ENCODE measurements around the gene P2RY12. TPM values are rescaled to one million over a fixed set of nuclear protein-coding genes. Genes with fewer than 3 reads are reported as not detected.

Gene P2RY12
- total RNA-seq, 1 experiment from 2014 or later = 0.10 TPM

DNA sequence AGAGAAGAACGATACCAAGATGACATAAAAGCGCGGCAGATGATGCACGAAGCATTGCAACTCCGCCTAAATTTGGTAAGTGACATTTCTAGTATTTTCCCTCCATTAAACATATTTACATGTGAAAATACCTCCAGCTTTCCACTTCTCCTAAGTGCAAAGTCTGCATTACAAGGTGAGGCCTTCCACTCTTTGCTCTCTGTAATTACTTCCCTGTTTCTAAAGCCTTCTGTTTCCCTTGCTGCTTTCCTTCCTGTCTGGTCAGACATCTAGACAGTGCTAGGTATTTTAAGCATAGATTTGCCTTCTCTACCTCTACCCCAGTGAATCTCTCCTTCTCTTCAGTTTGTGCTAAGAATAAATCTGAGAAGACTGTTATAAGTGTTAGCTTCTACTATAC, 1.9 kb downstream of the P2RY12 start:
- no peak overlapping the region for H3K4me3 ChIP-seq (ENCODE audit: insufficient read depth, low read depth, low read length)
- no peak for DNase-seq
- H3K27me3 ChIP-seq (ENCODE audit: control insufficient read depth, insufficient read depth, low read length) = no peaks in the 10 kb centered on the region
- H3K36me3 ChIP-seq (replicated peaks; ENCODE audit: control insufficient read depth, insufficient read depth, low read length) = no peaks in the 10 kb centered on the region; the same call in none of the 2 replicates

DNA sequence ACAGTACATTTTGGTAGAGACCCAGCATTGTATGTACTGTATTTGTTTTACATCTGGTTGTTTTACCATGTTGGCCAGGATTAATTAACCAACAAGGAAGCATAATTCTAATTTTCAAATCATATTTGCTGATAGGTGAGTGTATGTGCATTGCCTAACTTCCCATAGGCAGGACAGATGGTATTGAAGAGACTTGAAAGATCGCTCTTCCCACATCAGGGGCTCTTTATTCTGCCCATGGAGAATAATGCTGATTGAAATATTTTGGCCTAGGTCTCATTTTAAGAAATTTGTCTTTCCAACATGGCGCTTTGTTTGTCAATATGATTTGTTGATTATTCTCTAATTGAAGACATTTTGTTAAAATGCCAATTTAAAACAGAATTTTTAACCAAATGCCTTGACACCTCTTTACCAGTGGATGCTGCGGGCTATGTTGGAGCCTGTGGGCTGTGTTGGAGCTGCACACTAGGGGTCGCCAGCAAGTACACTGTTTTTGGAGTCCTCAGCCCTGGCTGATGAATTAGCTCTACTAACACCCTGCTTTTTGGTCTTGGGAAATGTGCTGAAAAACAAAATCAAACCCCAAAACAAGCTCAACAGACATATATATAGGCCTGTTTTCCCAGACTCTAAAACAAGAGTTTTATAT, 5.3 kb downstream of the P2RY12 start:
- no peaks in the 10 kb centered on the region for H3K27me3 ChIP-seq (ENCODE audit: control insufficient read depth, insufficient read depth, low read length)
- H3K36me3 ChIP-seq (replicated peaks; ENCODE audit: control insufficient read depth, insufficient read depth, low read length) = no peaks in the 10 kb centered on the region; the same call in none of the 2 replicates
- no peak for DNase-seq
- no peak overlapping the region for H3K4me3 ChIP-seq (ENCODE audit: insufficient read depth, low read depth, low read length)

DNA sequence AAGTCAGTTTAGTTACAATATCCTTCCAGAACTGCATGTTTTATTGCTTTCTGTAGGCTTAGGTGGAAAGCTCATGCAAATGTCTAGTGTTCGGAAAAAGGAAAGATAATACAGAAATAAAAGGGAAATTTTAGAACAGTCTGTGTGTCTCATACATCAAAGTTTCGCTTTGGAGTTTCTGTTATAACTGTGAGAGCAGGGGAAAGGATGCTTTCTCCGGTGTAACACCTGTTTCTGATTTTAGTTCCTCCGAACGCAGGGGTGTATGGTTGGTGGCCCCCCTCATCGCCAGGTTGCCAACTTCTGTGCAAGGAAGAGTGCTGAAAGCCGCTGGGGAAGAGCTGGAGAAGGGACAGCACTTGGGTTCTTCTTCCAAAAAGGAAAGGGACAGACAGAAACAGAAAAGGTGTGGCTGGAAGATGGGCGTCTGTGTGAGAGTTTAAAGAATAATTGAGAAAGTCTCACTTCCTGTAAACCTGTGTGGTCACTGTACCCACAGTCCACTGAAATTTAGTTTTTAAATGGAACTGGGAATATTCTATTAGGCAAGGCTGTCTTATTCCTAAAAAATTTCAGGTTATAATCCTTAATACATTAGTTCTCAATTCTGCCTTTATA, 6.7 kb downstream of the P2RY12 start:
- DNase-seq = no peak
- H3K36me3 ChIP-seq (replicated peaks; ENCODE audit: control insufficient read depth, insufficient read depth, low read length) = no peaks in the 10 kb centered on the region; the same call in none of the 2 replicates
- no peak overlapping the region for H3K4me3 ChIP-seq (ENCODE audit: insufficient read depth, low read depth, low read length)
- no peaks in the 10 kb centered on the region for H3K27me3 ChIP-seq (ENCODE audit: control insufficient read depth, insufficient read depth, low read length)

DNA sequence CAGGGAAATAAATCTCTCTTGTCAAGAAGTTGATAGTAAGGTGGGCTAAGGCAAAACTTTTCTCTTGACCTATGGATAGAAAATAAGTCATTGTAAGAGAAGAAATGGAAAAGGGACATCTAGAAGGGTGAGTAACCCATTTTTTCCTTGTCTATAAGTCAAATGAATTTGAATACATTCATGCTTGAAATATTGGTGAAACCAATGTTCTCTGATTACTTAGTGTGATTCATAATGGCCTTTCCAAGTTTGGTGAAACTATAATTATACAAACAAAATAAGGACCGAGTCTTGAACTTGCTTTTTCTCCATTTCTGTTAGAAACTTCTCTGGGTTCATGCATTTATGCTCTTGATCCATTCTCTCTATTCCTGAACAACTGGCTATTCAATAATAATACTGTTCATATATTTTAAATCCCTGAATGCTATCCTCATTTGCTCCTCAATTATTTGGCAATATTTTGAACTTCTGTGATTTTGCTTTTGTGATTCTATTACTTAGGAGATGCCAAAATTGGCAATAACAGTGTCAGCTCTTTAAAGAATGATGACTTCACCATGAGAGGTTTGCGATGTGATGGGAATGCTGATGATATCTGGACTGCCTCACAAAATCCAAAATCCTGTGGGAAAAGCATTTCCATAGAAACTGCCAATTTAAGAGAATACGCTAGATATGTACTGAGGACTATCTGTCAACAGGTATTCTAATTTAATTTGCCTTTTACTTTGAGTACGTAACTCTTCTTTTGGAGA, 12.3 kb downstream of the P2RY12 start:
- DNase-seq = no peak
- H3K36me3 ChIP-seq (replicated peaks; ENCODE audit: control insufficient read depth, insufficient read depth, low read length) = no peaks in the 10 kb centered on the region; the same call in 1 of the 2 replicates
- H3K27me3 ChIP-seq (ENCODE audit: control insufficient read depth, insufficient read depth, low read length) = no peaks in the 10 kb centered on the region

DNA sequence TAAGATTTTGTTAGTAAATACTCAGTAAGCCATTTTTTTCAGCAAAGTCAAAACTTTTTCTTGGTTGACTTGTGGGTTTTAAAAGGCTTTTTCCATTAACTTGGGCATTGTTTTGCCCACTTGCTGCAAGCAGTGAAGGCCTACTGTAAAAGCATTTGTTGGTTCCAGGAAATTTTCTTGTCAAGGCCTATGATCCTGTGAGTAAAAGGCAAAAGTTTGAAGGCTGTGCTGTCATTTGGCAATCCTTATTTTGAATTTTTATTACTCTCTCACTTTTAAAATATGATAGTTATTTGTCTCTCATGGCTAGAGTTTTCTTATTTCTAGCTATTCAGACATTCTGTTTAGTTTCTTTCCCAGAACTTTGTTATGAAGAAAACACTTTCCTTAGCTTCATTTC, 13.0 kb downstream of the P2RY12 start:
- no peak for DNase-seq
- no peaks in the 10 kb centered on the region; the same call in 1 of the 2 replicates for H3K36me3 ChIP-seq (replicated peaks; ENCODE audit: control insufficient read depth, insufficient read depth, low read length)
- H3K27me3 ChIP-seq (ENCODE audit: control insufficient read depth, insufficient read depth, low read length) = no peaks in the 10 kb centered on the region
- no peak overlapping the region for H3K4me3 ChIP-seq (ENCODE audit: insufficient read depth, low read depth, low read length)

More for the DNA sequence above, 12.3 kb downstream of the P2RY12 start:
- no peak overlapping the region for H3K4me3 ChIP-seq (ENCODE audit: insufficient read depth, low read depth, low read length)

DNA sequence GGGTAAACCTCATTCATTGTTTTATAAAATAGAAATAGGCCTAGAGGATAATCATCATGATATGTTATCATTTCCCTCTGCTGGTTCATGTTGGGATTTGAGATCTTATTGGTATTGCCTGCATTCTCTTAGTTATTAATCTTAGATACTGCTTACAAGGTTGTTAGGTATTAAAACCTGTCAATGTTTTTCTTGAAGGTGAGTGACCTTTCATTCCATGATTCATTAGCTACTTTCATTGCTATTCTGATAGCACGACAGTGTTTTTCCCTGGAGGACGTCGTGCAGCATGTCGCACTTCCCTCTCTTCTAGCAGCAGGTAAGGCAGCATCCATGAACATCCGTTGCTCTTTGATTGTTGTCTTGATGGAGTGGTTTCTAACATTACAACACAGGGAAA, 17.1 kb downstream of the P2RY12 start:
- no peak for DNase-seq
- Histone ChIP-seq H3K4me3 (ENCODE audit: insufficient read depth, low read depth, low read length) (no peak overlapping the region), H3K36me3 (replicated peaks; ENCODE audit: control insufficient read depth, insufficient read depth, low read length) (no peaks in the 10 kb centered on the region; the same call in 1 of the 2 replicates), H3K27me3 (ENCODE audit: control insufficient read depth, insufficient read depth, low read length) (no peaks in the 10 kb centered on the region)

DNA sequence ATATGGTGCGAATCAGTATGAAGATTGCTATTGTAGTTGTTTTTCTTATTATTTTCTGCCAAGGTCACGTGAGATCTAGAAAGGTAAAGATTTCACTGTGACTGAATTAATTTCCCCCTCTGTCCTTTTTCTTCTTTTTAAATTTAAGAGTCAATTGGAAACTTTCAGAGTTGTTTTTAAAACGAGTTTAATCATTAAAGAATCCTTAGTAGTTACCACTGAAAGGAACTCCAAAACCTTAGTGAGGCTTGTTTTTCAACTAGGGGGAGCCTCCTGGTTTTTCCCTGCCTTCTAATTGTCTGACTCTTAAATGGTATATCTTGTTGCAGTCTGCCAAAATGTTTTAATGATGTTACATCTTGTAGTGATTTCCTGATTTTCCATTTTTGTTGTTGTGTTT, 17.6 kb downstream of the P2RY12 start:
- Histone ChIP-seq H3K36me3 (replicated peaks; ENCODE audit: control insufficient read depth, insufficient read depth, low read length) (no peaks in the 10 kb centered on the region; the same call in 1 of the 2 replicates), H3K27me3 (ENCODE audit: control insufficient read depth, insufficient read depth, low read length) (no peaks in the 10 kb centered on the region), H3K4me3 (ENCODE audit: insufficient read depth, low read depth, low read length) (no peak overlapping the region)
- DNase-seq = no peak

DNA sequence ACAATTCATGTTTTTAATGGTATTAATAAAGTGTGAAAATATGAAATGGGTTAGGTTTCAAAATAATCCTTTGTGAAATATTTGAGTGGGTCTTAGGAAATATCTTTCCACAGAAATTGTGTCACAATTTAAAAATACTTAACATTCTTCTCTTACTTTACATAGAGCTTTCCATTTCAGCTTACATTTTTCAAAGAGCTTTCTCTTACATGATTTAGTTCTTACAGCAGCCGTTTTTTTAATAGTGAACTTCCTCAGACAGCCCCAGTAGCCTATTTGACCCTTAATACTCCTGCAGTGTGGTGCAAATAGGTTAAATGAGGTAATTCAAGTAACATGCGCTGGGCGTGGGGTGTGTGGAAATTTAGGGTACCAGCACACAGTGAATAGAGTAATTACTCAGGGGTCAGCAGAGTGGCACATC, 21.8 kb downstream of the P2RY12 start:
- no peak for DNase-seq
- no peaks in the 10 kb centered on the region for H3K27me3 ChIP-seq (ENCODE audit: control insufficient read depth, insufficient read depth, low read length)

DNA sequence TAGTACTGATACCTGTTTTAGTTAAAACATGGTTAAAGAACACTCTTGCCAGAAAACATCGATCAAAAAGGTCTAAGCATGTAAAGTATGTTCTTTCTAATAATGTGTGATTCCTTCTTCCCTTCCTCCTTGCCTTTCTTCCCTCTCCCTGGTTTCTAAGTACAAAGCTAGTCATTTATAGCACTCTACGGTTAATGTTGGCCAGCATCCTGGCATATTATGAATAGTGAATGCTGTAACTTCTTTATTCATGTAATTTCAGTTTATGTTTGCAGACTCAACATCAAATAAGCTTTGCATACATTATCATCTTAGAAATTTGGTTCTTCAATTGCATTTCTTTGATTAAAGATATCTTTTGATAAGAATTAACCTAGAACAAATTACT, 27.1 kb downstream of the P2RY12 start:
- H3K36me3 ChIP-seq (replicated peaks; ENCODE audit: control insufficient read depth, insufficient read depth, low read length) = no peaks in the 10 kb centered on the region; the same call in 1 of the 2 replicates
- no peaks in the 10 kb centered on the region for H3K27me3 ChIP-seq (ENCODE audit: control insufficient read depth, insufficient read depth, low read length)
- no peak for DNase-seq
- no peak overlapping the region for H3K4me3 ChIP-seq (ENCODE audit: insufficient read depth, low read depth, low read length)

More for the DNA sequence above, 21.8 kb downstream of the P2RY12 start:
- Histone ChIP-seq H3K4me3 (ENCODE audit: insufficient read depth, low read depth, low read length) (no peak overlapping the region), H3K36me3 (replicated peaks; ENCODE audit: control insufficient read depth, insufficient read depth, low read length) (no peaks in the 10 kb centered on the region; the same call in 1 of the 2 replicates)

DNA sequence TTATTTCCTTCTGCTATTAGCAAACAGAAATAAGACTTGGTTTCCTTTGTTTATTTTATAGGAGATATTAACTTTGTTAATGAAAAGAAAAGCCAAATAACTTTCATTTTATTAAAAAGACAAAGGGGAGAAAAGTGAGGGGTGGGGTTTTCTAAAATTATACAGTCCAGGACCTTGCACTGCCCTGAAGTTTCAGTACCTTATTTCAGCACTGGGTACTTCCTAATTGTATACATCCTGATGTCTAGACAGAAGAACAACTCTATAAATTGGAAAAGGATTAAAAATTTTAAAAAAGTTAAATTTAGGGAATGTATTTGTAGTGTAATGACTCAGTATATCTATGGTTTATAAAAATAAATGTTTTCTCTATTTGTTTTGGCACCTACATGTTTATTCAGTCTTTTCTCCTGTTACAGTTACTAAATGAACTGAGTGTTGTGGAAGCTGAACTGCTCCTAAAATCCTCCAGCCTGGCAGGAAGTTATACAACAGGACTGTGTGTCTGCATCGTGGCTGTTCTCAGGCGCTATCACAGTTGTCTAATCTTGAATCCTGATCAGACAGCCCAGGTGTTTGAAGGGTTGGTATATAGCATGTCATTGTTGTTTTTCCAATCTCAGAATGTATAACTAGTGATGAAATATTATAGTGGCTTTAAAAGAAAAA, 27.6 kb downstream of the P2RY12 start:
- DNase-seq = no peak
- no peaks in the 10 kb centered on the region; the same call in 1 of the 2 replicates for H3K36me3 ChIP-seq (replicated peaks; ENCODE audit: control insufficient read depth, insufficient read depth, low read length)
- H3K27me3 ChIP-seq (ENCODE audit: control insufficient read depth, insufficient read depth, low read length) = no peaks in the 10 kb centered on the region
- H3K4me3 ChIP-seq (ENCODE audit: insufficient read depth, low read depth, low read length) = no peak overlapping the region

DNA sequence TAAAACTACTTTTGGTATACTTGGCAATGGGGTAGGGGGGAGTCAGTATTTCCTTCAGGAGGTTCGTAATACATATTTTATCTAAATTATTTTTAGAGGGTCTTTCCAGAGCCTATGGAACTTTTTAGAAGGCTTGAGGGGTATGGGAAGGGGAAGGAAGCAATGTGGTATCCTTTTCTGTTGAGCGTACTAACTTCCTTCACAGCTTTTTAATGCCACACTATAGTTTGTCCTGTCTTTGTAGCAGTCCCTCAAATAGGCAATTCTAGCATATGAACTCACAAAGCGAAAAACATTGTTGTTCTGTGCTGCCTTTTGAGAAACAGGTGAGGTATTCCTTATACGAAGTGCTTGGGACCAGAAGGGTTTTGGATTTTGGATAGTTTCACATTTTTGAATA, 32.9 kb downstream of the P2RY12 start:
- Histone ChIP-seq H3K4me3 (ENCODE audit: insufficient read depth, low read depth, low read length) (no peak overlapping the region), H3K36me3 (replicated peaks; ENCODE audit: control insufficient read depth, insufficient read depth, low read length) (no peaks in the 10 kb centered on the region; the same call in 1 of the 2 replicates), H3K27me3 (ENCODE audit: control insufficient read depth, insufficient read depth, low read length) (no peaks in the 10 kb centered on the region)
- no peak for DNase-seq

DNA sequence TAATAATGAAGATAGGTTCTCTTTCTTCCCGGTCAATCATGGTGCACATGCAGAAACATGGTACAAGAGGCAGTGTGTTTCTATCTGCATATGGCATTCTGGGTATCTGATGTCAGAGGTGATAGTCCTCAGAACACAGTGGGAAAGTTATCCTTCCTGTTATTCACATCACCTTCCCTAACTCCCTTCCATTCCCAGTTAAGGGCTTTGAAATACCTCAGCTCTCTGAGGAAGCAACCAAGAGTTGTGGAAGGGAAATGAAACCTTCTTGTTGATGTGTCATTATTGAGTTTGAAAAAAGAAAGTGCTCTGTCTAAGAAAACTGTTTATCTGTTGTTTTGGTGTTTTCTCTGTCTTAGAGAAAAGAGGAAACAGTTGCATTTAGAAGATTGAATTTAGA, 33.3 kb downstream of the P2RY12 start:
- H3K27me3 ChIP-seq (ENCODE audit: control insufficient read depth, insufficient read depth, low read length) = no peaks in the 10 kb centered on the region
- no peak overlapping the region for H3K4me3 ChIP-seq (ENCODE audit: insufficient read depth, low read depth, low read length)
- no peaks in the 10 kb centered on the region; the same call in 1 of the 2 replicates for H3K36me3 ChIP-seq (replicated peaks; ENCODE audit: control insufficient read depth, insufficient read depth, low read length)
- no peak for DNase-seq

DNA sequence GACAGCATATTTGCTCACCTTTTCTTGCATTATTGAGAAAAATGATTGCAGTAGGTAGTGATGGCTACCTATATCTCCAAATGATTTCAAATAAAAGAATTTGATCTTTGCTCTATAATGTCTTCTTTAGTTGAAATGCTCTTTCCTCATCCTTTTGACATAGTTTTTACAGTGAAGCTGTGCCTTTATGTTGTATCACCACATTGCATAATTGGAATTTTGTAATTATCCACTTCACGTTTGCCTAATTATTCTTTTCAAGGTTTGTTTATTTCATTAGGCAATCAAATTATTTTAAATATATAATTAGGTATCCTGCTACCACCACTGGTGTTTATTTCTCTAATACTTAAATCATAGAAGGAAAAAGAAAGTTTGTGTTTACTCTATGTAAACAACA, 33.9 kb downstream of the P2RY12 start:
- H3K36me3 ChIP-seq (replicated peaks; ENCODE audit: control insufficient read depth, insufficient read depth, low read length) = no peaks in the 10 kb centered on the region; the same call in 1 of the 2 replicates
- no peak for DNase-seq
- no peaks in the 10 kb centered on the region for H3K27me3 ChIP-seq (ENCODE audit: control insufficient read depth, insufficient read depth, low read length)
- H3K4me3 ChIP-seq (ENCODE audit: insufficient read depth, low read depth, low read length) = no peak overlapping the region

DNA sequence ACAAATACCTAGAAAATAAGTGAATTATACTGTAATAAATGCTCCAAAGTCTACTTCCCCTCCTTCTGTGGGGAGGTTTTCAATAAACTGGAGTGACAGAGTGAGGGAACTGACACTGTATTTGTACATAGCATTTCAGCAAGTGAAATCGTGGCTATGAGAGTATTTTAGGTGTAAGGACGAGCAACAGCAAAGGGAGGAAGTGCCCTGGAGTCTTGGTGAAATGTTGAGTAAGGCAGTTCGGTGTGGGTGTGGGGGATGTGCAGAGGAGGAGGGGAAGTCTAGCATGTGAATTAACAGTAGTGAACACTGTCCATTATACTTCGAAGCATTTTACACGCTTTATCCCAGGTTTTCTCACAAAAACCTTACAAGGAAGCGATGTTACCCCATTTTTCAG, 37.1 kb downstream of the P2RY12 start:
- DNase-seq = no peak
- no peaks in the 10 kb centered on the region for H3K27me3 ChIP-seq (ENCODE audit: control insufficient read depth, insufficient read depth, low read length)

More for the DNA sequence above, 37.1 kb downstream of the P2RY12 start:
- Histone ChIP-seq H3K36me3 (replicated peaks; ENCODE audit: control insufficient read depth, insufficient read depth, low read length) (no peaks in the 10 kb centered on the region), H3K4me3 (ENCODE audit: insufficient read depth, low read depth, low read length) (no peak overlapping the region)

All from H7 (cell line).